ENCODE data around the gene KCTD17.

DNA sequence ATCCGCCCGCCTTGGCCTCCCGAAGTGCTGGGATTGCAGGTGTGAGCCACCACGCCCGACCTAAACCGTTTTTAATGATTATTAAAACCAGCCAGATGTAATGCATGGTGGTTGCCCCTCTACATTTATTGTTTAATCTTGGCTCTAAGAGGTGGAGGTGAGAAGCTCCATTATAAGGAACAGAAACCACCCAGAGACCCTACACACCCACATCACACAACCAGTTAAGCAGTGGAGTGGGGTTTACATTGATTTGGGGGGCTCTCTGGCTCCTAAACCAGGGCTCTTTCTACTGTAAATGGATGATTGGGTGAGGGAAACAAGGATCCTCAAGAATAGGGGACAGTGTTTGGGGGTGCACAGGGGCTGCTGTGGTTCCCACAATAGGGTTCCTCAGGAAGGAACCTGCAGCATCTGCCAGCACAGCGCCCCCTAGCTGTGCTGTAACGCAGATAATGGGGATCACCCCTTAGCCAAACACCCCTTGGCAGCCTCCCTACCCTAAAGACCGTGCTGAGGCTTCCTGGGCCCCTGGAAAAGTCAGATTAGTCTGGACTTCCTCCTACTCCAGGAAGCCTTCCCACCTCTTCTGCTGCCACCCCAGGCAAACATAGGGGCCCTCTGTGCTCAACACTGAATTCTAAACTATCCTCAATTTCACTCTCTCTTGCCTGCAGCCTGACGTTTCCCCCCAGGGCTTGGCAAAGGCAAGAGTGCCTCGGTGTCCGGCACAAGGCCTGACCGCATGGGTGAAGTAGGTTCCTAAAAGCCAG is 29.6 kb upstream of the KCTD17 start:
- TF ChIP-seq, protein P1, sequence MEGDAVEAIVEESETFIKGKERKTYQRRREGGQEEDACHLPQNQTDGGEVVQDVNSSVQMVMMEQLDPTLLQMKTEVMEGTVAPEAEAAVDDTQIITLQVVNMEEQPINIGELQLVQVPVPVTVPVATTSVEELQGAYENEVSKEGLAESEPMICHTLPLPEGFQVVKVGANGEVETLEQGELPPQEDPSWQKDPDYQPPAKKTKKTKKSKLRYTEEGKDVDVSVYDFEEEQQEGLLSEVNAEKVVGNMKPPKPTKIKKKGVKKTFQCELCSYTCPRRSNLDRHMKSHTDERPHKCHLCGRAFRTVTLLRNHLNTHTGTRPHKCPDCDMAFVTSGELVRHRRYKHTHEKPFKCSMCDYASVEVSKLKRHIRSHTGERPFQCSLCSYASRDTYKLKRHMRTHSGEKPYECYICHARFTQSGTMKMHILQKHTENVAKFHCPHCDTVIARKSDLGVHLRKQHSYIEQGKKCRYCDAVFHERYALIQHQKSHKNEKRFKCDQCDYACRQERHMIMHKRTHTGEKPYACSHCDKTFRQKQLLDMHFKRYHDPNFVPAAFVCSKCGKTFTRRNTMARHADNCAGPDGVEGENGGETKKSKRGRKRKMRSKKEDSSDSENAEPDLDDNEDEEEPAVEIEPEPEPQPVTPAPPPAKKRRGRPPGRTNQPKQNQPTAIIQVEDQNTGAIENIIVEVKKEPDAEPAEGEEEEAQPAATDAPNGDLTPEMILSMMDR (IDR thresholded peaks at IDR 0.05), result peak; percentile 51 to 64 (median 58)
- TF ChIP-seq POLR2A (IDR thresholded peaks at IDR 0.05), result no peak
- no peak for TF ChIP-seq EP300 (IDR thresholded peaks at IDR 0.05)

All from tibial nerve (tissue), 4 donors.